Natural killer cell (primary cell): ENCODE data around the gene TMEM39B. TPM values are rescaled to one million over a fixed set of nuclear protein-coding genes. Genes with fewer than 3 reads are reported as not detected.

Experiments
- ATAC-seq, 3 donors: fragments of 150-1000 bp in 2 of 3; fragments of 200-7000 bp in 1 of 3; cut with Tn5 transposase; 1 replicate in 1 of 3; 2 replicates in 2 of 3; pipeline ENCODE4 v1.10.0; 2021; ENCODE audit warnings: mild to moderate bottlenecking in 2 of 3, moderate library complexity in 2 of 3
- DNase-seq, 2 donors: peaks; one replicate each; pipeline versions ENCODE4 v3.0.0 to v3.0.0-alpha.2; 2013 to 2021; ENCODE audit warnings: mixed read lengths in 1 of 2
- H3K27ac ChIP-seq: one replicate; pipeline ENCODE4 v1.5.1; 2013; ENCODE audit warnings: mild to moderate bottlenecking, low read length
- H3K27me3 ChIP-seq: one replicate; pipeline ENCODE4 v1.6.1; 2013; ENCODE audit warnings: low read length; ENCODE audit not compliant: control insufficient read depth, insufficient read depth
- H3K36me3 ChIP-seq: one replicate; pipeline ENCODE4 v1.6.1; 2013; ENCODE audit warnings: low read length; ENCODE audit not compliant: control insufficient read depth, insufficient read depth
- H3K4me1 ChIP-seq: one replicate; pipeline ENCODE4 v1.6.1; 2013; ENCODE audit warnings: low read length; ENCODE audit not compliant: control insufficient read depth, insufficient read depth
- H3K4me3 ChIP-seq: one replicate; pipeline ENCODE4 v1.5.1; 2013; ENCODE audit warnings: low read length
- H3K9me3 ChIP-seq: one replicate; pipeline ENCODE4 v1.6.1; 2013; ENCODE audit warnings: low read length; ENCODE audit not compliant: control insufficient read depth, insufficient read depth
- H3K27ac Mint-ChIP-seq, 2 donors: one replicate each; pipeline ENCODE4 v1.8.0; 2022; ENCODE audit warnings: mild to moderate bottlenecking in 2 of 2, mixed read lengths in 2 of 2, moderate library complexity in 1 of 2
- H3K27me3 Mint-ChIP-seq, 2 donors: one replicate each; pipeline ENCODE4 v1.8.0; 2022; ENCODE audit warnings: low read depth in 2 of 2, mixed read lengths in 2 of 2
- H3K36me3 Mint-ChIP-seq: one replicate; pipeline ENCODE4 v1.8.0; 2022; ENCODE audit warnings: mixed read lengths
- H3K4me1 Mint-ChIP-seq, 2 donors: one replicate each; pipeline ENCODE4 v1.8.0; 2022; ENCODE audit warnings: mixed read lengths in 2 of 2
- H3K4me3 Mint-ChIP-seq: one replicate; pipeline ENCODE4 v1.8.0; 2022; ENCODE audit warnings: mild to moderate bottlenecking, moderate library complexity, mixed read lengths
- H3K9me3 Mint-ChIP-seq, 2 donors: one replicate each; pipeline ENCODE4 v1.8.0; 2022; ENCODE audit warnings: mixed read lengths in 2 of 2
- CTCF ChIP-seq: fragments of 200-600 bp; IDR thresholded peaks from one replicate; pipeline ENCODE4 v1.8.0; 2022; ENCODE audit warnings: antibody characterized with exemption
- whole genome bisulfite sequencing: methylation state at CpG from one replicate; pipeline ENCODE4 v1.1.7; 2013; ENCODE audit warnings: missing lambda C conversion rate; ENCODE audit not compliant: insufficient coverage; 5-methylcytosine and 5-hydroxymethylcytosine counted together
- intact Hi-C: fragments of 100-400 bp; cut with micrococcal nuclease; formaldehyde crosslinking; loops from one replicate; pipeline ENCODE4 v1.14.2; 2022
- total RNA-seq, 4 donors: library from RNA; stranded (reverse); fragments of 120-200 nt in 1 of 4; gene quantifications; one replicate each; pipeline versions ENCODE4 v1.2.3 to v1.2.4, GENCODE V29; 2013 to 2022

TMEM39B gene
- total RNA-seq, result 10 to 100 TPM; 13.3 to 17.1 (median 15.8) TPM
- 6.0 TPM for total RNA-seq (2013)

- Mint-ChIP-seq H3K27me3 (no peaks in the 10 kb centered on the region), H3K27ac (peak within 1 kb of the TSS; percentile 87 to 89), H3K4me1 (peaks cover 25 to 29% of the 10 kb centered on the region in 2 donors), H3K9me3 (no peaks in the 10 kb centered on the region), H3K4me3 (peak within 1 kb of the TSS; percentile 97), H3K36me3 (no peaks in the 10 kb centered on the region)
- peak; percentile 93 to 96 for DNase-seq
- Histone ChIP-seq H3K4me3 (peak within 1 kb of the TSS; percentile 90), H3K4me1 (peaks cover 23% of the 10 kb centered on the region), H3K9me3 (no peaks in the 10 kb centered on the region), H3K27ac (peak within 1 kb of the TSS; percentile 77), H3K36me3 (peaks cover 16% of the 10 kb centered on the region), H3K27me3 (no peaks in the 10 kb centered on the region)
- TF ChIP-seq CTCF, result no peak
- intact Hi-C loops, result loop anchor here (1.0 to 2.0 kb wide), 3 partner anchors 36 to 128 kb away; partner anchors contain the start of genes CCDC28B, KHDRBS1 and KPNA6
- peak; percentile 86 to 95 (median 88) for ATAC-seq
- WGBS, result under 1% methylated on average over 67 of the region's 67 CpGs
Observed at GRCh38 chr1:32072622-32073298, at the start of gene TMEM39B. Gene TMEM39B (plus strand): TSS chr1:32072939. CDS start chr1:32073048, 109 bp downstream.

GRCh38 chr1:32023351-32023750 lies 49.4 kb upstream of the TMEM39B start:
- Mint-ChIP-seq H3K4me3 (peak overlapping the region; percentile 13), H3K9me3 (no peaks in the 10 kb centered on the region), H3K27ac (peak overlapping the region; percentile 32 to 70), H3K4me1 (peaks cover 52 to 62% of the 10 kb centered on the region in 2 donors), H3K36me3 (no peaks in the 10 kb centered on the region), H3K27me3 (no peaks in the 10 kb centered on the region)
- H3K27me3 ChIP-seq, result no peaks in the 10 kb centered on the region
- no peak overlapping the region for H3K4me3 ChIP-seq
- no peak overlapping the region for H3K27ac ChIP-seq
- WGBS, result 98% methylated on average over 3 of the region's 3 CpGs
- H3K9me3 ChIP-seq, result no peaks in the 10 kb centered on the region
- H3K36me3 ChIP-seq, result peaks cover 9% of the 10 kb centered on the region
- intact Hi-C loops, result no loop called here
- ATAC-seq, result no peak
- no peak for DNase-seq
- peaks cover 31% of the 10 kb centered on the region for H3K4me1 ChIP-seq
- TF ChIP-seq CTCF, result no peak

GRCh38 chr1:32025515-32025914 lies 47.2 kb upstream of the TMEM39B start:
- peaks cover 9% of the 10 kb centered on the region for H3K36me3 ChIP-seq
- DNase-seq (no peak), ATAC-seq (no peak)
- Mint-ChIP-seq H3K27ac (peak overlapping the region in 1 of 2 donors; percentile 35), H3K27me3 (no peaks in the 10 kb centered on the region), H3K4me3 (no peak overlapping the region), H3K4me1 (peaks cover 54 to 63% of the 10 kb centered on the region in 2 donors), H3K36me3 (no peaks in the 10 kb centered on the region), H3K9me3 (no peaks in the 10 kb centered on the region)
- no peaks in the 10 kb centered on the region for H3K9me3 ChIP-seq
- WGBS, result 85% methylated on average over 4 of the region's 6 CpGs
- intact Hi-C loops, result no loop called here
- H3K4me1 ChIP-seq, result peaks cover 21% of the 10 kb centered on the region
- no peak for TF ChIP-seq CTCF
- no peaks in the 10 kb centered on the region for H3K27me3 ChIP-seq
- no peak overlapping the region for H3K4me3 ChIP-seq
- no peak overlapping the region for H3K27ac ChIP-seq
